NCI-H187 (cell line): ENCODE results near the gene FBXL15.

Source experiments
- DNase-seq, 2 experiments: peaks; one replicate each; lab custom pipeline; 2025; lab: John Stamatoyannopoulos, UW

Gene FBXL15

GRCh38 chr10:102398172-102399020, 22.2 kb upstream of the FBXL15 start:
- DNase-seq = no peak

- peak; percentile 48 to 51 for DNase-seq
These were observed 21.2 kb upstream of the FBXL15 start for GRCh38 chr10:102399217-102400021.

GRCh38 chr10:102400076-102400475, 20.6 kb upstream of the FBXL15 start:
- no peak for DNase-seq

GRCh38 chr10:102400598-102401341, 19.9 kb upstream of the FBXL15 start:
- no peak for DNase-seq

GRCh38 chr10:102401342-102401654, 19.3 kb upstream of the FBXL15 start:
- no peak for DNase-seq

- DNase-seq = no peak
These were observed 18.7 kb upstream of the FBXL15 start for GRCh38 chr10:102401735-102402511.

- DNase-seq = no peak
These were observed 18.1 kb upstream of the FBXL15 start for GRCh38 chr10:102402512-102402896.

DNA sequence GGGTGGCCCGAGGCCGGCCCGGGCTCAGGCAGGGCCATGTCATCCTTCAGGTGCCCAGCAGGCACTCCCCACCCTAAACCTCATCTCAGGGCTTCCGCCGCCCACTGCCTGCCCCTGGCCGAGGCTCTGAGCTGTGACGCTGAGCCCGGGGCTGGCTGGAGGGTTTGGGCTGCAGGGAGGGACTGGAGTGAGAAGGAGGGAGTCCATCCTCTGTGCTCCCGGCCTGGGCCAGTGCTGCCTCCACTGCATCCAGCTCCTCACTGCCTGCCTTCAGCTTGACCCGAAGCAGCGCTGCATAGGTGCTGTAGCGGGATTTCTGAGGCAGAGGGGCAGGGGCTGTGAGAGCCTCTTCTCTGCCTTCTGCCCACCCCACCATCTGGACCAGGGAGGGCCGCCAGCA, 17.5 kb upstream of the FBXL15 start:
- no peak for DNase-seq

DNA sequence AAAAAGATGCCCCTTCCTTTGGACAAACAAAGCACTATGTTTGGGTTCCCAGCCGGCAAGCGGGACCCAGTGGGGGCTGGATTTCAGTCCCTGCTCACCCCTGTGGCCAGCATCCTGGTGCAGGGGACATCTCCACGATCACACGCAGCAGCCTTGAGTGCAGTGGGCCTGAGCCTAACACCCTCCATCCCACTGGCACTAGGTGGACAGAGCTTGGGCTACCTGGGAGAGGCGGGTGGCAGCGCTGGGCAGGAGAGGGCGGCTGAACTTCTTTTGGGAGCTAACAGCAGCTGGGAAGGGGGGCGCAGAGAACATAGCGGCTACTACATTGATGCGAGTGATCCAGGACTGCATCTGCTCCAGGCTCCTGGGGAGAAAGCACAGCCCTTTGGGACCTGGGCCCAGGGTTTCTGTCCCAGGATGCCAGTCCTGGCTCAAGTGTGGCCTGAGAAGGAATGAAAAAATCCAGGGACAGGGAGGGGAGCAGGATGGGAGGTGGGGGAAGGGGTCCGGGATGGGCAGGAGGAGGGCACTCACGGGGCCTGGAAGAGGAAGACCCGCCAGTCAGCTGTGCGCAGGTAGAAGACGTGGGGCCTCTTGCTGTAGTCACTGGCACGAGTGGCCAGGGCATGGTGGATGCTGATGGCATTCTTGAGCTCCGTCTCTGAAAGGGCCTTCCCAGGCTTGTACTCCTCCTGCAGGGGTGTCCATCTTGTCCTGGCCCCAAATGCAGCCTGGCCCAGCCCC, 16.1 kb upstream of the FBXL15 start:
- DNase-seq = no peak

GRCh38 chr10:102405108-102405571, 15.5 kb upstream of the FBXL15 start:
- DNase-seq = no peak

DNA sequence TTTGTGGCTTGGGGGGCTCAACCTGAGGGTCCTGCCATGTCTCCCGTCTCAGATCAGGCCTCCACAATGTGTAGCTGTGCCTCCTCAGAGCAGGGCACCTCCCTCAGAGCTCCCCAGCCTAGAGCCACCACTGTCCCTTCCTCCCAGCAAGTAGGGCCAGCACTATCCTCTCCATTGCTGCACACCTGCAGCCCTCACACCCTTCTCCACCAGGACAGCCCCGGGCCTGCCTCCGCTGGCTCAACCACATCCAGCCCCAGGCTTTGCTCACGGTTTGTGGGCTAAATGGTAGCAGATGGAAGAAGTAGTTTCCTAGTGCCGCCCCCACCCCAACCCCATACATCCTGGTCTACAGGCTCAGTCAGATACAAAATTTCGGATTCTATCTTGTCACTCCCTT, 15.0 kb upstream of the FBXL15 start:
- no peak for DNase-seq

DNA sequence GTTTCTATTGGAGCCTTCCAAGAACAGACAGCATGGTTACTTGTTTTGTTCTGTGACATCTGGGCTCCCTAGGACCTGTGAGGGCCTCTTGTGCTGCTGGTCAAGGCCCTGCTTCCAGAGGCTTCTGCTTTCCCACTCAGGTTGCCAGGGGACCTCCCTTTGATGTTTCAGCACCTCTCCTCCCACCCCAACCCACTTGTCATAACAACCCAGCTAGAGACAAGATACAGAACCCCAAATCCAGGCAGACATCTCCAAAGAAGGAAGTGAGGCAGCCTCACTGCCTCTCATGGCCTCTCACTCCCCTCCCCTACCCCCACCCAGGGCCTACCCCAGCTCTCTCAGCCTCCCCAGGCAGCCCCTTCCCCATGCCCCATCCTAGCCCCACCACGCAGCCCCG, 13.8 kb upstream of the FBXL15 start:
- no peak for DNase-seq

DNA sequence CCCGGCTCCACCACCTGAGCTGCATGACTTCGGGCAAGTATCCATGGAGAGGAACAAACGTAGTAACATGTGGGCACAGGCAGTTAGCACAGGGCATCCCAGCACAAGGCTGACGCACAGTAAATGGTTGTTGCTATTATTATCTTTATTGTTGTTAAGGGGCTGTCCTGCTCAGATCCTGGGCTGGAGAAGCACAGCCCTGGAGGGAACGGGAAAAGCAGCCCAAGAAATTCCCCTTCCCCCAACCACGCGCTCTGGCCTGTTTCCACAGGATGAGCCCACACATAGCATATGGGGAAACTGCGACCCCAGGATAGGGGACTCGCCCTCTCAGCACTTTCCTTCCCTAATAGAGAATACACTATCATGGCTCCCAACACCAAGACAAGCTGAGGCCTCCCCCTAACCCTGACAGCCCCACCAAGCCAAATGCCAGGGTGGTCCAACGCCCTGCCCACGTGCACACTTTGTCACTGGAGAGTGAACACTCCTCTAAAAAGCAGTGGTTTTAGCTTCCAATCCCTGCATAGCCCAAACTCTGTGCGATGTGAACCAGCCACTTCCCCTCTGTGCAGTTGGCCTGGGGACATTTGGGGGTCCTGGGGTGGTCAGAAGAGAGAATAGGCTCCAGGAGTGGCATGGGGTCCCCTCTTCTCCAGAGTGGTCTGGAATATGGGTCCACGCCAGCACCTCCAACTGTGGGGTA, 13.1 kb upstream of the FBXL15 start:
- DNase-seq = no peak

DNA sequence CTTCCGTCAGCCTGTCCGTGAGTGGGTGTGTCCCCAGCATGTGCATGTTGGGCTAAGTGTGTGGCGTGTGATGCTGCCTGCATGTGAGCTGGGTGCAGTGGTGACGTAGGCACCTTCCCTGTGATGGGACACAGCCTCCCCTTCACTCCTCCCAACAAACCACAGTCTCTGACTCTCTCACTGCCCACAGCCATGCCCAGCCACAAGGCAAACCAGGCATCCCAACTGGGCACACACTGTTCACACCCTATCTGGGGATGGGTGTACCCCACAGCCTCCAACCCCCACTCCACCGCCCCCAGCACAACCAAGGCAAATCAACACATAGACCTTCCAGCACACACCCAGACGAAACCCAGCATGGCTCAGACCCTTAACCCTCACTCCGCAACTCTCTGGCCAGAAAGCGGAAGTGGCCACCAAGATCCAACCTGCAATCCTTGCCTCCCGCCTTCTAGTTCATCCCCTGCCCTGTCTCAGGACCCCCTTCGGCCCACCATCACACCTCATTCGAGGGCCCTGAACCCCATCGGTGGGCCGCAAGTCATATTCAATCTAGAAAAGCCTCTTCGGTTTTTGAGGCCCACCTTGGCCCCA, 12.4 kb upstream of the FBXL15 start:
- no peak for DNase-seq

DNA sequence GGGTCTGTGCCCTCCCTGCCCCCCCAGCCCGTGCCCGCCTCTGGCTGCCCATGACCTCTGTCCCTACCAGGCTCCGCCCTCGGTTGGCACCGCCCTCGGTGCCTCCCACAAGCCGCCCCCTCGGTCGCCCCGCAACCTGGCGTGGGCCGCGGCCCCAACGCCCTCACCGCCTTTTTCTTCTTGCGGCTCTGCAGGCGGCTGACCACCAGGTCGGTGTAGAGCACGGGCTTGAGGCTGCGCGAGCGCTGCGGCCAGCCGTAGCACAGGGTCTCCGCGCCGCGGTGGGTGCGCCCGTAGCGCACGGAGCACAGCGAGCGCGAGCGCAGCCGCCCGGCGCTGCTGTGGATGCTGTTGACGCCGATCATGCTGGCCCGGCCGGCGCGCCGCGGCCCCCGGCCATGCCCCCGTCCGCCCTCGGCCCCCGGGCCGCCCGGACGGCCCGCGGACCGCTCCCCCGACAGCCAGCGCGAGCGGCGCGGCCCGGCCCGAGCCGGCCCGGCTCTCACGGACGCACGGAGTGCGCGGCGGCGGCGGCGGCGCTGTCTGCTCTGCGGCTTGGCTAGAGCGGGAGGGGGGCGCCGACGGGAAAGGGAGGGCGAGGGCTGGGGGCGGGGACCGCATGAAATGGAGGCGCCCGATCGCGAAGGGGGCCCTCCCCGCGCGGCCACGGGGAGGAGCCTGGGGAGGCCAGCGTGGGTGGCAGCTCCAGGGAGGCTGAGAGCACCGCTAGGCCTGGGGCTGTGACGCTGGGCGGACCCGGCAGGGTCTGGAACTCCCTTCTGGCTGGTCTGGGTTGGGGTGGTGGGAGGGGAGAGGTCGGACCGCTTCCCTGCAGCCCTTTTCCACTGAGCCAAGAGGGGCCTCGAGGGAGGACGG, 11.7 kb upstream of the FBXL15 start:
- no peak for DNase-seq

DNA sequence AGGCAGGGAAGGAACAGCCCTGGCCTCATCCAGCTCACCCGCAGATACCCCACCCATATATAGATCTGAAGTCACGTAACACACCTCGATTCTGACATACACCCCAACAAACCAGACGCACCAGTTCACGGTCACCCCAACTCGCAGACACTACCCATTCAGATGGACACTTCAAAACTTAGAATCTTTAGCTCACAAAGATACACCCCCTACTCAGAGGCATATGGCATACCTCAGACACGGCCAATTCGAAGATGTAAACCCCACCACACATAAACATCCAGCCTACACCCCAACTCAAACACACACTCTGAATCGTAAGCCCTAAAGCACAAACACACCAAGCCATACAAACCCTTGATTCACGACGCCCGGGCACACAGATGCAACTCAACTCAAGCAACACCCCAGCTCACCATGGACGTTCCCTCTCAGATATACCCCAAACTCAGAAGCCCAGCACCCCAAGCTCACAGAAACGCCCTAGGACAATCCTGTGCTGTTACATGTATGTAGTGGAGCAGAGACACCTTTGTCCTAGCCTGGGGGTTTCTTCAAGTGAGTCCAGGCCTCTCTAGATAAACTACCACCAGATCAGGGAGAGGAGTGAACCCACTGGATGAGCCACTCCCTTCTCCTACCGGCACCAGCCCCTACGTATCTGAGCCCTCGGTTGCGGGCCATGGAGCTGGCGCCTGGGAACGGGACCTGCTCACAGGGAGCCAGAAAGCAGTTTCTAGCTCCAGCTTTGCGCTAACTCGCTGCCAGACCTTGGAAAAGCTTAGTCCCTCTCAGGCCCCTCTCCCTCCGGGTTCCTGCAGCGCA, 10.8 kb upstream of the FBXL15 start:
- no peak for DNase-seq

GRCh38 chr10:102410429-102411073, 10.1 kb upstream of the FBXL15 start:
- DNase-seq = no peak
